CD14-positive monocyte (primary cell): ENCODE data around the gene GABARAPL1. TPM values are rescaled to one million over a fixed set of nuclear protein-coding genes. Genes with fewer than 3 reads are reported as not detected.

Experiments used
- DNase-seq, 3 donors: peaks; one replicate each; pipeline ENCODE4 v3.0.0-alpha.2; 2011 to 2022
- H2AFZ ChIP-seq: 2 replicates; pipeline ENCODE4 v1.6.0; 2012; ENCODE audit warnings: mild to moderate bottlenecking, low read depth, low read length, inconsistent platforms; ENCODE audit not compliant: insufficient read depth, poor library complexity, severe bottlenecking
- H3K27ac ChIP-seq, 2 donors: 1 replicate in 1 of 2; 2 replicates in 1 of 2; pipeline ENCODE4 v1.5.1; 2012 to 2013; ENCODE audit warnings: low read length in 2 of 2, control low read depth in 1 of 2, inconsistent platforms in 1 of 2, low read depth in 1 of 2, mild to moderate bottlenecking in 1 of 2
- H3K27me3 ChIP-seq, 2 donors: one replicate each; pipeline versions ENCODE4 v1.6.0 to v1.6.1; 2011 to 2013; ENCODE audit warnings: low read length in 2 of 2; ENCODE audit not compliant: control insufficient read depth in 2 of 2, insufficient read depth in 2 of 2
- H3K36me3 ChIP-seq, 2 donors: replicated peaks in 1 of 2; 1 replicate in 1 of 2; 2 replicates in 1 of 2; pipeline versions ENCODE4 v1.5.1 to v1.6.1; 2012 to 2013; ENCODE audit warnings: low read length in 2 of 2, control low read depth in 1 of 2, inconsistent platforms in 1 of 2, mild to moderate bottlenecking in 1 of 2; ENCODE audit not compliant: insufficient read depth in 2 of 2, control insufficient read depth in 1 of 2
- H3K4me1 ChIP-seq, 2 donors: 1 replicate in 1 of 2; 2 replicates in 1 of 2; pipeline versions ENCODE4 v1.5.1 to v1.6.1; 2012 to 2013; ENCODE audit warnings: low read length in 2 of 2, control low read depth in 1 of 2, inconsistent platforms in 1 of 2, mild to moderate bottlenecking in 1 of 2, moderate library complexity in 1 of 2; ENCODE audit not compliant: insufficient read depth in 2 of 2, control insufficient read depth in 1 of 2
- H3K4me2 ChIP-seq: replicated peaks from 2 replicates; pipeline ENCODE3; 2012; ENCODE audit warnings: low read length, moderate library complexity, mild to moderate bottlenecking; ENCODE audit not compliant: poor library complexity, severe bottlenecking; ENCODE audit errors: extremely low read depth
- H3K4me3 ChIP-seq, 3 experiments: fragments of 200-600 bp in 1 of 3; sonication (generic) in 1 of 3; replicated peaks in 1 of 3; 1 replicate in 2 of 3; 2 replicates in 1 of 3; pipeline ENCODE4 v1.5.1; 2011 to 2013; ENCODE audit warnings: low read length in 3 of 3, mild to moderate bottlenecking in 3 of 3, control low read depth in 2 of 3, low read depth in 2 of 3, inconsistent platforms in 1 of 3, moderate library complexity in 1 of 3
- H3K79me2 ChIP-seq: 2 replicates; pipeline ENCODE4 v1.6.0; 2012; ENCODE audit warnings: mild to moderate bottlenecking, control low read depth, inconsistent platforms, low read length, moderate library complexity; ENCODE audit not compliant: insufficient read depth
- H3K9ac ChIP-seq: 2 replicates; pipeline ENCODE4 v1.6.0; 2017; ENCODE audit warnings: low read length, mild to moderate bottlenecking; ENCODE audit not compliant: insufficient read depth, poor library complexity, severe bottlenecking
- H3K9me3 ChIP-seq, 2 donors: replicated peaks in 1 of 2; 1 replicate in 1 of 2; 2 replicates in 1 of 2; pipeline versions ENCODE4 v1.5.1 to v1.6.1; 2012 to 2013; ENCODE audit warnings: low read length in 2 of 2, control low read depth in 1 of 2; ENCODE audit not compliant: control insufficient read depth in 1 of 2, insufficient read depth in 1 of 2
- H4K20me1 ChIP-seq: 2 replicates; pipeline ENCODE4 v1.6.0; 2012; ENCODE audit warnings: mild to moderate bottlenecking, low read length, control low read depth, moderate library complexity; ENCODE audit not compliant: insufficient read depth
- H3K27ac Mint-ChIP-seq, 7 donors: one replicate each; pipeline ENCODE4 v1.8.0; 2020; ENCODE audit warnings: mild to moderate bottlenecking in 7 of 7, mixed read lengths in 7 of 7, moderate library complexity in 6 of 7, inconsistent platforms in 2 of 7
- H3K27me3 Mint-ChIP-seq, 3 donors: one replicate each; pipeline ENCODE4 v1.8.0; 2021 to 2022; ENCODE audit warnings: low read depth in 3 of 3, mild to moderate bottlenecking in 3 of 3, mixed read lengths in 3 of 3, moderate library complexity in 3 of 3, inconsistent platforms in 1 of 3
- H3K36me3 Mint-ChIP-seq, 2 donors: one replicate each; pipeline ENCODE4 v1.8.0; 2020; ENCODE audit warnings: mixed read lengths in 2 of 2, inconsistent platforms in 1 of 2, mild to moderate bottlenecking in 1 of 2
- H3K4me1 Mint-ChIP-seq: one replicate; pipeline ENCODE4 v1.8.0; 2020; ENCODE audit warnings: mild to moderate bottlenecking, mixed read lengths
- H3K4me3 Mint-ChIP-seq, 2 donors: one replicate each; pipeline ENCODE4 v1.8.0; 2020; ENCODE audit warnings: mild to moderate bottlenecking in 2 of 2, mixed read lengths in 2 of 2, moderate library complexity in 1 of 2
- H3K9me3 Mint-ChIP-seq, 7 donors: one replicate each; pipeline ENCODE4 v1.8.0; 2020 to 2022; ENCODE audit warnings: mixed read lengths in 7 of 7, mild to moderate bottlenecking in 6 of 7, moderate library complexity in 6 of 7, inconsistent platforms in 2 of 7
- CTCF ChIP-seq: fragments of 200-600 bp; IDR thresholded peaks from one replicate; pipeline ENCODE4 v1.8.0; 2022; ENCODE audit warnings: antibody characterized with exemption, mild to moderate bottlenecking
- WGBS: methylation state at CpG from one replicate; pipeline ENCODE4 v1.1.5; 2013; ENCODE audit warnings: missing lambda C conversion rate; ENCODE audit not compliant: insufficient coverage; 5-methylcytosine and 5-hydroxymethylcytosine counted together
- intact Hi-C, 2 donors: fragments of 100-400 bp; cut with micrococcal nuclease; formaldehyde crosslinking; loops; one replicate each; pipeline versions ENCODE4 v1.15.0 to v1.15.1; 2023
- polyA plus RNA-seq, 3 donors: library from polyadenylated mRNA; depleted of rRNA in 1 of 3; unstranded in 2 of 3; stranded (reverse) in 1 of 3; fragments of 300-500 nt in 2 of 3; fragments of >200 nt in 1 of 3; fragmentation: Illumina TruSeq in 2 of 3; gene quantifications; 1 replicate in 2 of 3; 2 replicates in 1 of 3; pipeline ENCODE4 v1.2.3, GENCODE V29; 2012 to 2021

The GABARAPL1 gene
- polyA plus RNA-seq, 3 donors: 13.1 to 291 (median 15.5) TPM

- H3K4me3 ChIP-seq: no peak overlapping the region
- Mint-ChIP-seq H3K27ac (no peak overlapping the region), H3K4me3 (no peak overlapping the region), H3K27me3 (peaks cover 0 to 1% (median 0%) of the 10 kb centered on the region in 3 donors), H3K9me3 (no peaks in the 10 kb centered on the region), H3K36me3 (peaks cover 70 to 71% of the 10 kb centered on the region in 2 donors), H3K4me1 (peaks cover 12% of the 10 kb centered on the region)
- no peaks in the 10 kb centered on the region for H3K27me3 ChIP-seq
- H3K4me2 ChIP-seq: no peak overlapping the region
- H3K4me1 ChIP-seq: peaks cover 14 to 16% of the 10 kb centered on the region in 2 donors
- intact Hi-C loops: loop anchor here in 1 of 2 donors (10.0 kb wide), 3 partner anchors 63 to 353 kb away; partner anchors contain the start of gene CLEC2B
- peaks cover 45 to 57% of the 10 kb centered on the region in 2 donors for H3K36me3 ChIP-seq
- no peaks in the 10 kb centered on the region for H3K9me3 ChIP-seq
- peaks cover 3% of the 10 kb centered on the region for H3K79me2 ChIP-seq
- no peak overlapping the region for H3K9ac ChIP-seq
- no peak for TF ChIP-seq CTCF
- H3K27ac ChIP-seq: no peak overlapping the region
- no peak overlapping the region for H2AFZ ChIP-seq
- H4K20me1 ChIP-seq: peaks cover 32% of the 10 kb centered on the region
- no peak for DNase-seq
- WGBS: 100% methylated on average over 3 of the region's 6 CpGs
Observed at GRCh38 chr12:10218021-10218420, 5.3 kb downstream of the GABARAPL1 start.

GRCh38 chr12:10220398-10221077 is 7.9 kb downstream of the GABARAPL1 start:
- peaks cover 73 to 74% of the 10 kb centered on the region in 2 donors for H3K36me3 Mint-ChIP-seq
- H3K79me2 ChIP-seq: no peaks in the 10 kb centered on the region
- H3K9me3 Mint-ChIP-seq: peaks cover 0 to 3% (median 0%) of the 10 kb centered on the region in 7 donors
- H3K4me1 ChIP-seq: no peaks in the 10 kb centered on the region
- no peak overlapping the region for H3K27ac ChIP-seq
- no peak for TF ChIP-seq CTCF
- peaks cover 2% of the 10 kb centered on the region for H3K4me1 Mint-ChIP-seq
- H4K20me1 ChIP-seq: peaks cover 11% of the 10 kb centered on the region
- intact Hi-C loops: no loop called here
- H3K27me3 Mint-ChIP-seq: peaks cover 0 to 1% (median 0%) of the 10 kb centered on the region in 3 donors
- H3K4me2 ChIP-seq: no peak overlapping the region
- no CpG with 5 or more reads among the region's 8 CpGs for WGBS
- peak overlapping the region in 1 of 7 donors; percentile 13 for H3K27ac Mint-ChIP-seq
- DNase-seq: no peak
- peaks cover 52 to 72% of the 10 kb centered on the region in 2 donors for H3K36me3 ChIP-seq
- no peaks in the 10 kb centered on the region for H3K27me3 ChIP-seq
- H3K9ac ChIP-seq: no peak overlapping the region
- no peak overlapping the region for H2AFZ ChIP-seq
- H3K4me3 ChIP-seq: no peak overlapping the region
- H3K9me3 ChIP-seq: no peaks in the 10 kb centered on the region
- H3K4me3 Mint-ChIP-seq: no peak overlapping the region
